ENCODE data around the gene ZNF195. TPM values are rescaled to one million over a fixed set of nuclear protein-coding genes. Genes with fewer than 3 reads are reported as not detected.
"Not testable (repeated sequence)": the region's sequence is repeated elsewhere in the genome, so short reads cannot be mapped to it uniquely, and the experiment has no call there.

ZNF195 gene
- total and polyA plus RNA-seq, 8 donors: 10.4 to 35.2 (median 12.7) TPM

- H3K27ac ChIP-seq: no peak overlapping the region
- H3K4me3 ChIP-seq: no peak overlapping the region
- 77 to 93% (median 85%) methylated on average over 8 to 15 of the region's 15 CpGs for WGBS, 5 donors
- DNase-seq: no peak
- H3K27me3 ChIP-seq: no peaks in the 10 kb centered on the region
- intact Hi-C loops (cut with DNase I; ENCODE audit: low total_unique reads): no loop called here
- H3K4me1 ChIP-seq: peaks cover 0 to 5% (median 0%) of the 10 kb centered on the region in 4 donors
- TF ChIP-seq CTCF (IDR thresholded peaks at IDR 0.05): no peak
- no peak for TF ChIP-seq POLR2AphosphoS5 (IDR thresholded peaks at IDR 0.05)
- no peak for TF ChIP-seq EP300 (IDR thresholded peaks at IDR 0.05)
- no peak for TF ChIP-seq POLR2A (IDR thresholded peaks at IDR 0.05)
- H3K36me3 ChIP-seq: no peaks in the 10 kb centered on the region
- no peaks in the 10 kb centered on the region for H3K9me3 ChIP-seq
These were observed 33.9 kb upstream of the ZNF195 start for GRCh38 chr11:3412837-3413236.

GRCh38 chr11:3408722-3409121 is 29.8 kb upstream of the ZNF195 start:
- H3K4me1 ChIP-seq: peaks cover 0 to 10% (median 8%) of the 10 kb centered on the region in 4 donors
- peak in 5 of 7 experiments; percentile 67 to 80 (median 74) for TF ChIP-seq CTCF (IDR thresholded peaks at IDR 0.05)
- intact Hi-C loops (cut with DNase I; ENCODE audit: low total_unique reads); H3K4me3 ChIP-seq; H3K36me3 ChIP-seq; H3K27me3 ChIP-seq; H3K27ac ChIP-seq; H3K9me3 ChIP-seq: not testable (repeated sequence)
- 13 to 29% (median 16%) methylated on average over 9 to 12 of the region's 12 CpGs for WGBS, 5 donors
- peak; percentile 84 for DNase-seq

GRCh38 chr11:3408058-3408605 is 29.2 kb upstream of the ZNF195 start:
- DNase-seq; intact Hi-C loops (cut with DNase I; ENCODE audit: low total_unique reads); H3K4me3 ChIP-seq; H3K36me3 ChIP-seq; H3K27me3 ChIP-seq; H3K9me3 ChIP-seq; H3K27ac ChIP-seq: not testable (repeated sequence)
- WGBS, 5 donors: 61 to 71% (median 65%) methylated on average over 8 of the region's 8 CpGs
- H3K4me1 ChIP-seq: peaks cover 0 to 10% (median 8%) of the 10 kb centered on the region in 4 donors

GRCh38 chr11:3406937-3407336 is 28.0 kb upstream of the ZNF195 start:
- H3K36me3 ChIP-seq; H3K4me3 ChIP-seq; DNase-seq; H3K27ac ChIP-seq; H3K27me3 ChIP-seq; H3K9me3 ChIP-seq; intact Hi-C loops (cut with DNase I; ENCODE audit: low total_unique reads): not testable (repeated sequence)
- peaks cover 0 to 10% (median 8%) of the 10 kb centered on the region in 4 donors for H3K4me1 ChIP-seq
- WGBS, 5 donors: 82 to 85% (median 84%) methylated on average over 9 of the region's 9 CpGs

GRCh38 chr11:3406223-3406875 is 27.4 kb upstream of the ZNF195 start:
- 75 to 86% (median 79%) methylated on average over 12 to 17 of the region's 17 CpGs for WGBS, 5 donors
- intact Hi-C loops (cut with DNase I; ENCODE audit: low total_unique reads); H3K27ac ChIP-seq: not testable (repeated sequence)

GRCh38 chr11:3404076-3404925 is 25.4 kb upstream of the ZNF195 start:
- H3K9me3 ChIP-seq; H3K36me3 ChIP-seq; intact Hi-C loops (cut with DNase I; ENCODE audit: low total_unique reads); H3K27ac ChIP-seq; H3K27me3 ChIP-seq; H3K4me3 ChIP-seq: not testable (repeated sequence)
- DNase-seq: peak in 1 of 2 donors; percentile 71
- WGBS, 5 donors: 59 to 79% (median 71%) methylated on average over 17 to 22 of the region's 22 CpGs
- H3K4me1 ChIP-seq: peaks cover 0 to 10% (median 8%) of the 10 kb centered on the region in 4 donors

More at GRCh38 chr11:3406223-3406875, 27.4 kb upstream of the ZNF195 start:
- H3K4me1 ChIP-seq: peaks cover 0 to 10% (median 8%) of the 10 kb centered on the region in 4 donors
- H3K36me3 ChIP-seq, H3K27me3 ChIP-seq, H3K4me3 ChIP-seq, H3K9me3 ChIP-seq, DNase-seq: not testable (repeated sequence)

- H3K4me3 ChIP-seq; H3K27ac ChIP-seq; H3K27me3 ChIP-seq; intact Hi-C loops (cut with DNase I; ENCODE audit: low total_unique reads); DNase-seq; H3K4me1 ChIP-seq; H3K36me3 ChIP-seq; H3K9me3 ChIP-seq: not testable (repeated sequence)
- 89 to 96% (median 92%) methylated on average over 6 to 8 of the region's 8 CpGs for WGBS, 5 donors
These were observed 23.9 kb upstream of the ZNF195 start for GRCh38 chr11:3402861-3403250.

- intact Hi-C loops (cut with DNase I; ENCODE audit: low total_unique reads); H3K27me3 ChIP-seq; H3K4me3 ChIP-seq; H3K27ac ChIP-seq; DNase-seq; H3K9me3 ChIP-seq; H3K4me1 ChIP-seq; H3K36me3 ChIP-seq: not testable (repeated sequence)
- WGBS, 5 donors: 87 to 100% (median 94%) methylated on average over 5 to 18 of the region's 18 CpGs
These were observed 23.4 kb upstream of the ZNF195 start for GRCh38 chr11:3402181-3402860.

- DNase-seq; H3K27me3 ChIP-seq; H3K4me3 ChIP-seq; H3K9me3 ChIP-seq; intact Hi-C loops (cut with DNase I; ENCODE audit: low total_unique reads); H3K4me1 ChIP-seq; H3K36me3 ChIP-seq; H3K27ac ChIP-seq: not testable (repeated sequence)
- 77 to 84% (median 78%) methylated on average over 4 of the region's 4 CpGs for WGBS, 5 donors
These were observed 22.1 kb upstream of the ZNF195 start for GRCh38 chr11:3401052-3401451.
